Measurements from ENCODE around the gene PARVB.
A peak's percentile ranks its signal among the peaks of the same experiment; 100 is the strongest.

PARVB gene
- total RNA-seq = 6.0 to 15.9 (median 8.0) reads per million in 4 experiments

GRCh38 chr22:44024288-44024921 lies at the start of gene PARVB:
Gene PARVB, plus strand, starts transcription at chr22:44024302. Its CDS starts 38 bp downstream, at chr22:44024340.
- DNase-seq = no peak

GRCh38 chr22:43975041-43975440 lies 49.1 kb upstream of the PARVB start:
- no peak for DNase-seq

GRCh38 chr22:43976861-43977795 lies 47.0 kb upstream of the PARVB start:
- DNase-seq = no peak

- no peak for DNase-seq
Measured at GRCh38 chr22:43978558-43978957, 45.5 kb upstream of the PARVB start.

GRCh38 chr22:43980579-43980978 lies 43.5 kb upstream of the PARVB start:
- no peak for DNase-seq

- DNase-seq = no peak
Measured at GRCh38 chr22:43980996-43981395, 43.1 kb upstream of the PARVB start.

- no peak for DNase-seq
Measured at GRCh38 chr22:43983808-43984207, 40.3 kb upstream of the PARVB start.

GRCh38 chr22:43985532-43985931 lies 38.6 kb upstream of the PARVB start:
- no peak for DNase-seq

- DNase-seq = no peak
Measured at GRCh38 chr22:43988116-43988820, 35.8 kb upstream of the PARVB start.

GRCh38 chr22:43988960-43989359 lies 35.1 kb upstream of the PARVB start:
- no peak for DNase-seq

- no peak for DNase-seq
Measured at GRCh38 chr22:43990044-43990443, 34.1 kb upstream of the PARVB start.

- no peak for DNase-seq
Measured at GRCh38 chr22:43991316-43992020, 32.6 kb upstream of the PARVB start.

- no peak for DNase-seq
Measured at GRCh38 chr22:43992331-43992821, 31.7 kb upstream of the PARVB start.

GRCh38 chr22:43993072-43993760 lies 30.9 kb upstream of the PARVB start:
- peak; percentile 36 for DNase-seq

- no peak for DNase-seq
Measured at GRCh38 chr22:43994006-43994405, 30.1 kb upstream of the PARVB start.

- DNase-seq = no peak
Measured at GRCh38 chr22:43994416-43994815, 29.7 kb upstream of the PARVB start.

GRCh38 chr22:43995057-43995685 lies 28.9 kb upstream of the PARVB start:
- no peak for DNase-seq

GRCh38 chr22:43995798-43996169 lies 28.3 kb upstream of the PARVB start:
- DNase-seq = no peak

GRCh38 chr22:43996170-43996980 lies 27.7 kb upstream of the PARVB start:
- DNase-seq = peak; percentile 21

- no peak for DNase-seq
Measured at GRCh38 chr22:43996981-43997265, 27.2 kb upstream of the PARVB start.

All from effector CD8-positive, alpha-beta T cell (primary cell).